ENCODE results near the gene TTC28. TPM values are rescaled to one million over a fixed set of nuclear protein-coding genes. Genes with fewer than 3 reads are reported as not detected.
"Not testable (repeated sequence)": the region's sequence is repeated elsewhere in the genome, so short reads cannot be mapped to it uniquely, and the experiment has no call there.

TTC28 gene
- total RNA-seq (ENCODE audit: insufficient read depth, low replicate concordance) = 88.8 TPM

DNA sequence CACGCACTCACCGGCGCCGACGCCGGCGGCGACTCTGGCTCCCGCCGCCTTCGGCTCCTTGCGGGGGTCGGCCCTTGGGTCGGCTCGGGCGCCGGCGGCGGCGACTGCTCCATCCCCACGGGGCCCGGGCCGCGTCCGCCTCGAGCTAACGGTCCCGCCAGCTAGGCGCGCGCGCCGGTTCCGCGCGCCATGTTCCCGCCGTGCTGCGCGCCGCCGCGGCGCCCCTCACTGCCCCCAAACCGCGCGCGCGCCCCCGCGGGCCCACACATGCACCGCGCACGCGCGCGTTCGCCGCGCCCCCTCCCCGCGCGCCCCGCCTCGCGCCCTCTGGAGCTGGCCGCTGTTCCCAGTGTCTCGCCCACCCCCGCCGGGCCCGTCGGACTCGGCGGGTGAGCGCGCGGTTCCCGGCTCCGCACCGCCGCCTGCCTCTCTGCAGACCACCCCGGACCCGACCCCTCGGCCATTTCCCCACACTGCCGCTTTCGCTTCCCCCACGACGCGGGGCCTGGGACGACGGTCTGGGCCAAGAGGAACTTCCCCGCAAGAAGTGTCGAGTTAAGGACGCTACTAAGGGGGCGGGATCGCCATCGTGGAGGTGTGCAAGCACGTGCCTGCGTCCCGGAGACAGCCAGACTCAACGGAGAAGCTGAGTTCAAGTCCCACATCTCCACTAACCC is at the start of gene TTC28:
Gene TTC28, minus strand, starts transcription at position 230 of the 677 bp plus-strand sequence. Its CDS starts 117 bp downstream, at position 113.
- DNase-seq (ENCODE audit: low spot score) = peak; percentile 87

- DNase-seq (ENCODE audit: low spot score) = no peak
Observed at GRCh38 chr22:28728621-28729313, 49.1 kb upstream of the TTC28 start.

GRCh38 chr22:28728002-28728401 is 48.4 kb upstream of the TTC28 start:
- DNase-seq (ENCODE audit: low spot score) = no peak

DNA sequence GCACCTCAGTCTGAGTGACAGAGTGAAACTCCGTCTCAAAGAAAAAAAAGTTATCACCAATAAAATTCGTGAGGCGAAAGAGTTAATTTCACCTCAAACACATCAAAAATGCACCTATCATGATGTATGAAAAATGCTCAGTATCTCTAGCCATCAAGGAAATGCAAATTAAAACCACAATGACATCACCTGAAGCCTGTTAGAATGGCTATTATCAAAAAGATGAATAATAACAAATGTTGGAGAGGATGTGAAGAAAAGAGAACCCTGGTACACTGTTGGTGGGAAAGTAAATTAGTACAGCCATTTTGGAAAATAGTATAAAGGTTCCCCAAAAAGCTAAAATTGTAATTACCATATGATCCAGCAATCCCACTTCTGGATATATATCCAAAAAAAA is 38.4 kb upstream of the TTC28 start:
- no peak for DNase-seq (ENCODE audit: low spot score)

DNA sequence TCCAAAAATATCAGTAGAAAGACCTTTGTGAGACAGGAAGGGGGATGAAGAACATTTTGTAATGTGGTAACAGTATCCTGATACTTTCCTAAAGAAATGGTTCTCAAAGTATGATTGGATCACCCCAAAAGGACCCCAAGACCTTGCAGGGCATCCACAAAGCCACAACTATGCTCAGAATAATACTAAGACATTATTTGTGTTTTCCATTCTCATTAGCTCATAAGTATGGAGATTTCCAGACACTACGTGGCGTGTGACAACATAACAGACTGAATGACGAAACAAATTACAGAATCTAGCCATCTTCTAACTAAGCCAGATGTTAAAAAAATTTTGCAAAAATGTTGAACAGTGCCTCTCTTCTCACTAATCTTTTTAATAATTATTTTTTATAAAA is 37.0 kb upstream of the TTC28 start:
- no peak for DNase-seq (ENCODE audit: low spot score)

DNA sequence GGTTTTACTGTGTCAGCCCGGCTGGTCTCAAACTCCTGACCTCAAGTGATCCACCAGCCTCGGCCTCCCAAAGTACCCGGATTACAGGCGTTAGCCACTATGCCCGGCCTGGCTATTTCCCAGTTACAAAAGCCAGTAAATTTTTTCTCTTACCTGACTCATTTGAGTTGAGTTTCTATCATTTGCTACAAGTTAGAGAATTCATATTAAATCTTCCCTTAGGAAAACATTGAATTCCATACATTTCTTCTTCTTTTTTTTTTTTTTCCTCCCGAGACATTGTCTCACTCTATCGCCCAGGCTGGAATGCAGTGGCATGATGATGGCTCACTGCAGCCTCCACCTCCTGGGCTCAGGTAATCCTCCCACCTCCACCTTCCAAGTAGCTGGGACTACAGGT is 36.0 kb upstream of the TTC28 start:
- DNase-seq (ENCODE audit: low spot score) = peak; percentile 13

- DNase-seq (ENCODE audit: low spot score) = no peak
Observed at GRCh38 chr22:28714043-28714628, 34.5 kb upstream of the TTC28 start.

DNA sequence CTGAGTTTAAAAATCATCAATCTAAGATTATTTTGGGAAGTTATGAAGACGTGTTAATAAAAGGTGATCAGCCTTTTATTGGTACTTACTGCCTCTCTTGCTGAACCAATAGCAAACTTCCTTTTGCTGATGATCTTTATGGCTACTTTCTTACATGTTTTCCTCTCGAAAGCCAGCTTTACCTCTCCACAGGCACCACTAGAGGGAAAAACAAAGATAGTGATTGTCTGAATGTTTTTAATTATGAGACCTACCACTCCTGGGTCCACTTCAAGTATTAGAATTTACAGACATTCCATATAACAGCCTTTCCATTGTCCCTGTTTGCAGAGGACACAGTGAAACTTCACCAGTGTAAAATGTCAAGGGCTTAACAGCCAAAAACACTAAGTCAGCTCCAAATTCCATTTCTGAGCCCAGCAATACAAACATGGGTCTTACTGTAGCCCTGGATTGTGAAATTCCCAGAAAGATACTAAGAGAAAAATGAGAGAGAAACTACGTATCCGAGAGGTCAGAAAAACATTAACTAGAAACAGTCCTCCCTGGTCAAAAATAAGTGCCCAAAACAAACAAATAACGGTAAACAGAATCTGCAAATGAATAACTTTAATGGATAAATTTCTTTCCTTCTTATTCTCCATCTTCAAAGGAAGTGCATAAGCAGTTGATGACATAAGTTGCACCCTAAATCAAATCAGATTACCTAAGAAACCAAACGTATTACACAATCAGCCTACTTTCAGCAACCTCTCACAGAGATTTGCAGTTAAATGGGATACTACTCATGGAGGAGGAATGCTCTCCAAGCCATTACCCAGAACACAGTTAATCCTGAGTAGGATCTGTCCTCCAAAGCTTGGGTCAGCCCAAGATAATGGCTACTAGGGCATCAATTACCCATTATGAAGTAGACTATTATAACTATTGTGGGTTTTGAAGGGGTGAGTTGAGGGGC is 32.5 kb upstream of the TTC28 start:
- peak; percentile 95 for DNase-seq (ENCODE audit: low spot score)

DNA sequence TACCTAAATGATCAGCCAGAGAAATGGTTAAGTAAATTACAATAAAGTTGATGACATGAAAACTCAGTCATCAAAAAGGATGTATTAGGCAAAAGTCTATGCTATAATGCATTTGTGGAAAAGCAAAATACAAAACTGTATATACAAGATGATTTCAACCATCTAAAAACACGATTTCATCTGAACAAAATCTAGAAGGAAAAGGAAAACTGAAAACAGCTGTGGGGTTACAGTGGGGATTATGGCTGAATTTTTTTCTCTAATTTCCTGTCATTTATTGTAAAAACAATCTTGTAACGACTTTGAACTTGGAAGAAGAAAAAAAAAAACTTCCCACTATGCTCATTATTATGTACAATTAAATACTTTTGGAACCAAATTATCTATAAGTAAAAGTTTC is 31.7 kb upstream of the TTC28 start:
- DNase-seq (ENCODE audit: low spot score) = peak; percentile 23

- DNase-seq (ENCODE audit: low spot score) = peak; percentile 88
Observed at GRCh38 chr22:28710576-28711191, 31.0 kb upstream of the TTC28 start.

GRCh38 chr22:28710107-28710506 is 30.5 kb upstream of the TTC28 start:
- DNase-seq (ENCODE audit: low spot score) = no peak

- no peak for DNase-seq (ENCODE audit: low spot score)
Observed at GRCh38 chr22:28706845-28707244, 27.2 kb upstream of the TTC28 start.

DNA sequence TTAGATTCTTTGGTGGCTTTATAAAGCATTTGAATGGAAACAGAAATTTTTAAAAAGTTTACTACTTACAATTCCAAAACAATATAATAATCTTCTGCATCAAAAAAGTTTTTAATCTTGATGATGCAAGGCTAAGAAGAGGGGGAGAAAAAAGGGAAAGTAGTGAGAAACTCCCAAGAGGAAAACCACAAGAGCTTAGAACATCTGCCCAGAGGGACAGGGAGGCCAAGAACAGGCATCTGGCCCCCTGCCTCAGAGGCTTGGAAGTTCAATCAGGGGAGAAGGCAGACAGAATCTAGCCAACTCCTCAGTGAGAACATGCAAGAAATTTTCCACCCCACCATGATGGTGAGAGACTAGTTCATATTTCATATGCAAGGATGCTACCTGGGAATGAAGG is 23.8 kb upstream of the TTC28 start:
- no peak for DNase-seq (ENCODE audit: low spot score)

DNA sequence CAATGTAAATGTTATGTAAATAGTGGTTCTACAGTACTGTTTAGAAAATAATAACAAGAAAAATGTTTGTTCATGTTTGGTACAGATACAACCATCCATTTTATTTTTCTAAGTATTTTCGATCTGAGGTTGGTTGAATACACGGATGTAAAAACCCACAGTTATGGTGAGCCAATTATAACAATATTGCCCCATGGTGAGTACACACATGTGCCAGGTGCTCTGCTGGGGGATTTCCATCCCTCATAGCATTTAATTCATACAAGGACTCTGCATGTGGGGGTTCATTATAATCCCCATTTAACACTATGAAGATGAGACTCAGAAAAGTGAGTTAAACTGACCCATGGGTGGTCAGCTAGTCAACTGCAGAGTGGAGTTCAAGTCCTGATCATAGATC is 23.3 kb upstream of the TTC28 start:
- DNase-seq (ENCODE audit: low spot score) = no peak

DNA sequence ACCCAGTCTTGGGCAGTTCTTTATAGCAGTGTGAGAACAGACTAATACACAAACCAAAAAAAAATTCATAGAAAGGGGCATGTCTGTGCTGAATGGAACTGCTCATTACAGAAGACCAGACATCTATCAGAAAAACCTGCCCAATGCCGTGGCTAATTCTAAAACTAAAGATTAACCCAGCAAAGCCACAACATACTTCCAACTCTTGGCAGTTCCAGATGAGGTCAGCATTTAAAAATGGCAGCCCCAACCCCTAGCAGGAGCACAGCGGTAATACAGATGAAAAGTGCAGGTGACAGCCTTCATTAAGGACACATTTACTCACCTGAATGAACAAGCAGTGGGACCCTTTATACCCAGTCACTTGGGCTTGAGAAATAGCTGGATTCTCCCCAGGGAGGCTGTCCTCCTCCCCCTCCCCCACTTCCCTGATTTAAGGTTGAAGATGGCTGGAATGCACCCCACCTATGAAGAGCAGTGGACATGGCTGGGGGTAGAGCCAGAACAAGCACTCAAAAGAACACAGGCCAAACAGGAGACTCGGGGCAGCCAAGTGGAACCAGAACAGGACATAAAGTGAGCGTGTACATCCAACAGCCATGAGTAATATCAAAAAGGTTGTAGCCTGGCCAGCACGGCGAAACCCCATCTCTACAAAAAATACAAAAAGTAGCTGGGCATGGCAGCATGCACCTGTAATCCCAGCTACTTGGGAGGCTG is 13.6 kb upstream of the TTC28 start:
- DNase-seq (ENCODE audit: low spot score) = not testable (repeated sequence)

DNA sequence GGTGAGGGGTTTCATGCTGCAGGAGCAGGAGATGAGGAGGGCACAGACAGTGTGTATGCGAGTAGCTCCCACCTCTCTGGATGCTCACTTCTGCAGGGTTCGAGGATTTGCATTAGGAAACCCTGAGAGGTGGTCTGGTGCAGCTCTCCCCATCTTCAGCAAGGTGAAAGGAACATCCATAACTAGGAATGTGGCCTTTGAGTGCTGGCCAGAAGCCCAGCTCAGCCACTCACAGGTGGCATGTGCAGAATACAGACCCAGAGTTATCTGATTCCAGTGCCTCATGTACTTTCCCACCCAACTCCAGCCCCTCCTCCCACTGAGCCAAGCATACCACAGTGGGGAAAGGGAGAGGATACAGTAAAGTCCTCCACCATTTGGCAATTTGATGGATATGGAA is 10.2 kb upstream of the TTC28 start:
- not testable (repeated sequence) for DNase-seq (ENCODE audit: low spot score)

DNA sequence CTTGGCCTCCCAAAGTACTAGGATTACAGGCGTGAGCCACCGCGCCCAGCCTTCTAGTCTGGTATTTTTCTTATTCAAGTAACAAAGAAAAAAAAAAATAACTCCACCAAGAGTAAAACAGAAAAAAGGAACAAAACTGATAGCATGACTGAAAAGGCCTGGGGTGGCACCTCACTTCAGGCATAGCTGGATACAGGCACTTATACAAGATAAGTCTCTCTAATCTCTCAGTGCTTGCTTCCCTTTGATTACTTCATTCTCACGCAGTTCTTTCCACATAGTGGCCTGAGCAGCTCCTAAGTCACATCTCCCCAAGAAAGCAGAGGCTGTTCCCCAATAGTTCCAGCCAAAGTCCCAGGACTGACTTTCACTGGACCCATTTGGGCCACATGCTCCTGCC is 3.3 kb upstream of the TTC28 start:
- DNase-seq (ENCODE audit: low spot score) = not testable (repeated sequence)

DNA sequence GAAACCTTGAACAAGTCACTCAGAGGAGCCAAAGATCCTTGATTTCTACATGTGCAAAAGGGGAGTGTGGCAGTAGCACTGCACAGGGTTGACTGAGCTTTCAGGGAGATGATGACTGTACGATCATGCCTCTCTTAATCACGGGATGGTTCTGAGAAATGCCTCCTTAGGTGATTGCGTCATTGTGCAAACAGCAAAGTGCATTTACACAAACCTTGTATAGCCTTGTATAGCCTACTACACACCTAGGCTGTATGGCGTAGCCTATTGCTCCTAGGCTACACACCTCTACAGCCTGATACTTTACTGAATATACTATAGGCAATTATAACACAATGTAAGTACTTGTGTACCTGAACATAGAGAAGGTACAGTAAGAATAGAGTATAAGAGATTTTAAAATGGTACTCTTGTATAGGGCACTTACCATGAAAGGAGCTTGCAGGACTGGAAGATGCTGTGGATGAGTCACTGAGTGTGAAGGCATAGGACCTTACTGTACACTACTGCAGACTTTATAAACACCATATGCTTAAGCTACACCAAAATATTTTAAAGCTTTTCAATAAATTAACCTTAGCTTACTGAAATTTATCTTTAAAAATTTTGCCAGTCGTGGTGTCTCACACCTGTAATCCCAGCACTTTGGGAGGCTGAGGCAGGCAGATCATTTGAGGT is 1.3 kb upstream of the TTC28 start:
- not testable (repeated sequence) for DNase-seq (ENCODE audit: low spot score)

DNA sequence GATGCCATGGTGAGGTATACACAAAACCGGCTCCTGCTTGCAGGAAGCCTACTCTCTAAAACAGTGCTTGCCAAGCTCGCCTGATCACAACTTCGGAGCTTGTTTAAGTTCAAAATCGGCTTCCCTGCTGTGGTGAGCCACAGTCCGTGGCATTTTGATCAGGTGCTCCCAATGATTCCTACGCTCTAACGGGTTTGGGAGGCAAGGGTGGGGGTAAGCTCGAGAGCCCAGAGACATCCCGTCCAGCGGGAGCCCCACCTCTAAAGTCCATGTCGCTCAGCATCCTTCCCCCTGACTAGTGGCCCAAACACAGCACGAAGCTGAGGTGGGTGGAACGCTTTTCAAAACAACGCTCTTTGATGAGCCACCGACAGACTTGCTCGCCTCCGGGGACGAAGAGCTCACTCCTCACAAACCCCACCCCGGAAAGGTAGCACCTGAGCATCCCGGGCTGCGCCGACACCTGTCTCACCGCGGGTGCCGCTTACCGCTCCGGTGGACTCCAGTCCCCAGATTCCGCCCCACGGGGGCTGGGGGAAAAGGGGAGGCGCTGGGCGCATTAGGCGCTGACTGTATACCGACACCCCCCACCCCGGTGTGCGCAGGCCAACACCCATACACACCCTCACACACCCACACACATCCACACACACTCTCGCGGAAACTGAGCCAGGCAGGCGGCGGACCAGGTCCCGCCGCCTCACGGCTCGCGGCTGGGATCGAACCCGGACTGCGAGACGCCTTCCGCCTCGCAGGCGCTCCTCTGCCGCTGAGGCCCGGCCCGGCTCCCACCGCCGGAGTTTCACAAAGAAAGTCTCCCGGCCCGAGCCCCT is 646 bp downstream of the TTC28 start:
- peak; percentile 2 for DNase-seq (ENCODE audit: low spot score)

Data from umbilical cord (tissue), 2 donors.